ENCODE data around the gene RUVBL1. TPM values are rescaled to one million over a fixed set of nuclear protein-coding genes. Genes with fewer than 3 reads are reported as not detected.

RUVBL1 gene
- total and polyA plus RNA-seq, 2 of the 4 experiments (the other 2 are of a cell fraction), result 68.7 to 83.3 TPM

GRCh38 chr3:128151758-128152274, 28.2 kb upstream of the RUVBL1 start:
- no peak overlapping the region for H2AK5ac ChIP-seq (ENCODE audit: low read depth, low read length)
- intact Hi-C loops (cut with micrococcal nuclease) (no loop called here), in situ Hi-C loops (cut with MboI; ENCODE audit: low sequenced_read_pairs) (no loop called here), dilution Hi-C loops (cut with HindIII; ENCODE audit: low sequenced_read_pairs, unreplicated experiment) (no loop called here)
- no peak overlapping the region for H2BK120ac ChIP-seq (ENCODE audit: low read depth, low read length)
- H3K9ac ChIP-seq (ENCODE audit: low read depth, low read length), result no peak overlapping the region
- no peak overlapping the region for H2BK15ac ChIP-seq (ENCODE audit: low read depth, low read length)
- H2BK5ac ChIP-seq (ENCODE audit: low read depth, low read length, poor library complexity, severe bottlenecking), result no peak overlapping the region
- H4K91ac ChIP-seq (ENCODE audit: insufficient read depth, low read depth, low read length), result no peak overlapping the region
- H3K27ac ChIP-seq (ENCODE audit: insufficient read depth, low read length), result no peak overlapping the region
- H3K79me1 ChIP-seq (ENCODE audit: low read depth in 1 of 2, low read length in 2 of 2), result peaks cover 12 to 20% of the 10 kb centered on the region in 2 experiments
- H4K20me1 ChIP-seq (ENCODE audit: insufficient read depth, low read length), result no peaks in the 10 kb centered on the region
- no peak overlapping the region for H4K8ac ChIP-seq (ENCODE audit: low read depth in 2 of 2, low read length in 2 of 2)
- H3K4me2 ChIP-seq (ENCODE audit: low read depth, low read length), result no peak overlapping the region
- H3K36me3 ChIP-seq (ENCODE audit: control insufficient read depth, insufficient read depth, low read length), result no peaks in the 10 kb centered on the region; the same call in 1 of the 2 replicates
- H3K18ac ChIP-seq (ENCODE audit: low read depth, low read length), result no peak overlapping the region
- H3K4me3 ChIP-seq (ENCODE audit: insufficient read depth, low read depth, low read length), result no peak overlapping the region
- 100% methylated on average over 1 of the region's 5 CpGs; no CpG with 5 or more reads in 1 of the 2 experiments for WGBS, 2 experiments (ENCODE audit: extremely low coverage in 2 of 2, insufficient read length in 1 of 2)
- H2AK9ac ChIP-seq (replicated peaks; ENCODE audit: low read depth, low read length, poor library complexity), result no peak overlapping the region
- no peak overlapping the region for H3K14ac ChIP-seq (replicated peaks; ENCODE audit: low read depth, low read length)
- ChIA-PET POLR2A (ENCODE audit: unreplicated experiment) (no interaction called here), CTCF (no interaction called here)
- no peak overlapping the region for H4K5ac ChIP-seq (ENCODE audit: low read depth, low read length)
- no peaks in the 10 kb centered on the region for H3K9me1 ChIP-seq (ENCODE audit: insufficient read depth, low read length)
- 0 out of 2 replicates have a peak, but pooled peaks cover 2% of the 10 kb centered on the region for H3K4me1 ChIP-seq (ENCODE audit: control insufficient read depth, insufficient read depth, low read length)
- H3K4ac ChIP-seq (ENCODE audit: low read depth, low read length), result no peak overlapping the region
- H2AFZ ChIP-seq (replicated peaks; ENCODE audit: low read length, poor library complexity), result no peak overlapping the region
- no peak overlapping the region for H3K23ac ChIP-seq (ENCODE audit: low read depth, low read length)
- no TSS peak for BruUV-seq (replicated peaks)
- peaks cover 5% of the 10 kb centered on the region for H3K27me3 ChIP-seq (ENCODE audit: control insufficient read depth, insufficient read depth, low read length)
- H3K56ac ChIP-seq (ENCODE audit: extremely low read depth, insufficient read depth, low read length), result no peak overlapping the region
- no peak overlapping the region for H2BK20ac ChIP-seq (ENCODE audit: low read depth, low read length)
- H3K9me3 ChIP-seq (ENCODE audit: control insufficient read depth, insufficient read depth, low read length), result no peaks in the 10 kb centered on the region
- ATAC-seq (ENCODE audit: low read depth), result no peak
- no peak for DNase-seq
- TF ChIP-seq MXI1 (IDR thresholded peaks at IDR 0.05; ENCODE audit: borderline replicate concordance, low read depth, low read length) (no peak), FOS (IDR thresholded peaks at IDR 0.05; ENCODE audit: low read depth, low read length) (no peak), NFE2L2 (IDR thresholded peaks at IDR 0.05; ENCODE audit: low read depth, low read length) (no peak), RAD21 (IDR thresholded peaks at IDR 0.05; ENCODE audit: low read length) (no peak), MAZ (IDR thresholded peaks at IDR 0.05; ENCODE audit: borderline replicate concordance, low read depth, low read length) (no peak), MAFK (IDR thresholded peaks at IDR 0.05; ENCODE audit: low read depth, low read length) (no peak), RCOR1 (IDR thresholded peaks at IDR 0.05; ENCODE audit: insufficient replicate concordance, low read length) (no peak)

Measured in IMR-90 (cell line).